K562 (cell line): ENCODE results near the gene CTDSP1. TPM values are rescaled to one million over a fixed set of nuclear protein-coding genes. Genes with fewer than 3 reads are reported as not detected.

Experiments used
- CBX3 ChIP-seq, 2 experiments: IDR thresholded peaks; 1 replicate in 1 of 2; 2 replicates in 1 of 2; pipeline ENCODE4 v1.6.1; 2012; ENCODE audit warnings: inconsistent platforms in 2 of 2, low read length in 2 of 2, borderline replicate concordance in 1 of 2, control low read depth in 1 of 2
- DNMT1 ChIP-seq: fragments of 450-650 bp; IDR thresholded peaks from 2 replicates; pipeline ENCODE4 v1.6.1; 2016; ENCODE audit warnings: antibody characterized with exemption, mild to moderate bottlenecking
- ETV6 ChIP-seq, 3 experiments: fragments of 150-350 bp in 1 of 3; sonication (generic) in 1 of 3; formaldehyde crosslinking in 1 of 3; IDR thresholded peaks; 2 replicates each; pipeline versions ENCODE4 v1.6.1 to v1.8.0; 2014 to 2022; ENCODE audit warnings: borderline replicate concordance in 2 of 3, low read depth in 2 of 3, antibody characterized with exemption in 1 of 3, low read length in 1 of 3, mild to moderate bottlenecking in 1 of 3, missing genetic modification reagents in 1 of 3
- HCFC1 ChIP-seq: IDR thresholded peaks from 2 replicates; pipeline ENCODE4 v1.6.1; 2012; ENCODE audit warnings: low read depth, low read length, improper control_type of control experiment
- MAFG ChIP-seq: fragments of 450-650 bp; conservative IDR thresholded peaks from 2 replicates; pipeline ENCODE4 v1.6.1; 2016; ENCODE audit warnings: missing genetic modification characterization, missing compliant biosample characterization
- MCM2 ChIP-seq: fragments of 450-650 bp; IDR thresholded peaks from 2 replicates; pipeline ENCODE4 v1.6.1; 2017; ENCODE audit warnings: low read depth, mild to moderate bottlenecking
- RFX7 ChIP-seq: fragments of 250-450 bp; sonication (Bioruptor Pico); IDR thresholded peaks from 2 replicates; pipeline ENCODE4 v1.5.1; 2021; ENCODE audit warnings: mild to moderate bottlenecking
- ZNF134 ChIP-seq: fragments of 250-450 bp; sonication (Bioruptor Pico); conservative IDR thresholded peaks from 2 replicates; pipeline ENCODE4 v1.4.0; 2020
- ZNF444 ChIP-seq: fragments of 250-450 bp; sonication (Bioruptor Pico); IDR thresholded peaks from 2 replicates; pipeline ENCODE4 v1.4.0; 2020; ENCODE audit warnings: mild to moderate bottlenecking, moderate library complexity
- polyA plus RNA-seq, 8 experiments: library from polyadenylated mRNA; depleted of rRNA in 4 of 8; stranded (reverse) in 5 of 8; unstranded in 3 of 8; fragments of >200 nt; fragmentation: Nextera tagmentation in 2 of 8; fragmentation: Illumina TruSeq in 1 of 8; extraction: Ambion mirVana in 2 of 8; extraction: Trizol in 1 of 8; gene quantifications; 2 replicates each; pipeline versions ENCODE4 v1.2.1 to v1.2.3, GENCODE V29; 2011 to 2014; ENCODE audit warnings: inconsistent platforms in 1 of 8, missing spikeins in 1 of 8
- total RNA-seq, 7 experiments: library from RNA; depleted of rRNA in 6 of 7; stranded (reverse); fragments of >200 nt in 6 of 7; fragmentation: Illumina TruSeq in 2 of 7; extraction: Trizol in 2 of 7; gene quantifications; 2 replicates each; pipeline versions ENCODE4 v1.2.1 to v1.2.3, GENCODE V29; 2011 to 2021; ENCODE audit warnings: low replicate concordance in 1 of 7
- TF ChIP-seq, protein P1 (sequence below): fragments of 250-450 bp; sonication (Bioruptor Pico); IDR thresholded peaks from 2 replicates; pipeline ENCODE4 v1.5.0; 2020; ENCODE audit warnings: mild to moderate bottlenecking, borderline replicate concordance
- TF ChIP-seq, protein P2 (sequence below): sonication (generic); formaldehyde crosslinking; IDR thresholded peaks from 2 replicates; pipeline ENCODE4 v1.8.0; 2023; ENCODE audit warnings: missing genetic modification reagents, mild to moderate bottlenecking, borderline replicate concordance

The CTDSP1 gene
- total and polyA plus RNA-seq, 9 of the 15 experiments (the other 6 are each of a cell fraction or from before 2014, with no cell fraction given): 2.4 to 74.8 (median 45.8) TPM

DNA sequence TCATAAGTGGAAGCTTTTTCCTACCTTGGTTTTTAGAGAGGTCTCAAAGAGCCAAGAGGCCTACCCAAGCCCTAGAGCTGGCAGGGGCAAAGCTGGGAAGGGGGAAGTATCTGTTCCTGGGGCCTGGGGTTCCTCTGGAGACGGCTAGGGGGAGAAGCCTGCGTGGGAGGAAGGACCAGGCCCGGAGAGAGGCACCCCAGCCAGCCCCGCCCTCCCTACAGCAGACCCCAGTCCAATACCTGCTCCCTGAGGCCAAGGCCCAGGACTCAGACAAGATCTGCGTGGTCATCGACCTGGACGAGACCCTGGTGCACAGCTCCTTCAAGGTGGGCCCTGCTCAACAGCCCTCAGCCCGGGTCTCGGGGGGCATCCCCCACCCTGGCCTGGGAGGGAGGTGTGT is 2.2 kb downstream of the CTDSP1 start (continued):
- TF ChIP-seq, protein P1, sequence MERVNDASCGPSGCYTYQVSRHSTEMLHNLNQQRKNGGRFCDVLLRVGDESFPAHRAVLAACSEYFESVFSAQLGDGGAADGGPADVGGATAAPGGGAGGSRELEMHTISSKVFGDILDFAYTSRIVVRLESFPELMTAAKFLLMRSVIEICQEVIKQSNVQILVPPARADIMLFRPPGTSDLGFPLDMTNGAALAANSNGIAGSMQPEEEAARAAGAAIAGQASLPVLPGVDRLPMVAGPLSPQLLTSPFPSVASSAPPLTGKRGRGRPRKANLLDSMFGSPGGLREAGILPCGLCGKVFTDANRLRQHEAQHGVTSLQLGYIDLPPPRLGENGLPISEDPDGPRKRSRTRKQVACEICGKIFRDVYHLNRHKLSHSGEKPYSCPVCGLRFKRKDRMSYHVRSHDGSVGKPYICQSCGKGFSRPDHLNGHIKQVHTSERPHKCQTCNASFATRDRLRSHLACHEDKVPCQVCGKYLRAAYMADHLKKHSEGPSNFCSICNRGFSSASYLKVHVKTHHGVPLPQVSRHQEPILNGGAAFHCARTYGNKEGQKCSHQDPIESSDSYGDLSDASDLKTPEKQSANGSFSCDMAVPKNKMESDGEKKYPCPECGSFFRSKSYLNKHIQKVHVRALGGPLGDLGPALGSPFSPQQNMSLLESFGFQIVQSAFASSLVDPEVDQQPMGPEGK (CRISPR knock-in tag): no peak
- TF ChIP-seq ZNF444 (CRISPR knock-in tag) (no peak), MCM2 (no peak), DNMT1 (no peak), CBX3 (IDR thresholded peaks at IDR 0.05; ENCODE audit: borderline replicate concordance in 1 of 2, low read length in 2 of 2) (no peak), ZNF134 (CRISPR knock-in tag) (no peak), RFX7 (no peak), ETV6 (IDR thresholded peaks at IDR 0.05; ENCODE audit: borderline replicate concordance in 1 of 2, low read depth in 2 of 2, low read length in 1 of 2) (no peak), ETV6 (CRISPR knock-in tag; IDR thresholded peaks at IDR 0.05; ENCODE audit: borderline replicate concordance) (no peak), MAFG (tag) (no peak), HCFC1 (no peak)
- TF ChIP-seq, protein P2, sequence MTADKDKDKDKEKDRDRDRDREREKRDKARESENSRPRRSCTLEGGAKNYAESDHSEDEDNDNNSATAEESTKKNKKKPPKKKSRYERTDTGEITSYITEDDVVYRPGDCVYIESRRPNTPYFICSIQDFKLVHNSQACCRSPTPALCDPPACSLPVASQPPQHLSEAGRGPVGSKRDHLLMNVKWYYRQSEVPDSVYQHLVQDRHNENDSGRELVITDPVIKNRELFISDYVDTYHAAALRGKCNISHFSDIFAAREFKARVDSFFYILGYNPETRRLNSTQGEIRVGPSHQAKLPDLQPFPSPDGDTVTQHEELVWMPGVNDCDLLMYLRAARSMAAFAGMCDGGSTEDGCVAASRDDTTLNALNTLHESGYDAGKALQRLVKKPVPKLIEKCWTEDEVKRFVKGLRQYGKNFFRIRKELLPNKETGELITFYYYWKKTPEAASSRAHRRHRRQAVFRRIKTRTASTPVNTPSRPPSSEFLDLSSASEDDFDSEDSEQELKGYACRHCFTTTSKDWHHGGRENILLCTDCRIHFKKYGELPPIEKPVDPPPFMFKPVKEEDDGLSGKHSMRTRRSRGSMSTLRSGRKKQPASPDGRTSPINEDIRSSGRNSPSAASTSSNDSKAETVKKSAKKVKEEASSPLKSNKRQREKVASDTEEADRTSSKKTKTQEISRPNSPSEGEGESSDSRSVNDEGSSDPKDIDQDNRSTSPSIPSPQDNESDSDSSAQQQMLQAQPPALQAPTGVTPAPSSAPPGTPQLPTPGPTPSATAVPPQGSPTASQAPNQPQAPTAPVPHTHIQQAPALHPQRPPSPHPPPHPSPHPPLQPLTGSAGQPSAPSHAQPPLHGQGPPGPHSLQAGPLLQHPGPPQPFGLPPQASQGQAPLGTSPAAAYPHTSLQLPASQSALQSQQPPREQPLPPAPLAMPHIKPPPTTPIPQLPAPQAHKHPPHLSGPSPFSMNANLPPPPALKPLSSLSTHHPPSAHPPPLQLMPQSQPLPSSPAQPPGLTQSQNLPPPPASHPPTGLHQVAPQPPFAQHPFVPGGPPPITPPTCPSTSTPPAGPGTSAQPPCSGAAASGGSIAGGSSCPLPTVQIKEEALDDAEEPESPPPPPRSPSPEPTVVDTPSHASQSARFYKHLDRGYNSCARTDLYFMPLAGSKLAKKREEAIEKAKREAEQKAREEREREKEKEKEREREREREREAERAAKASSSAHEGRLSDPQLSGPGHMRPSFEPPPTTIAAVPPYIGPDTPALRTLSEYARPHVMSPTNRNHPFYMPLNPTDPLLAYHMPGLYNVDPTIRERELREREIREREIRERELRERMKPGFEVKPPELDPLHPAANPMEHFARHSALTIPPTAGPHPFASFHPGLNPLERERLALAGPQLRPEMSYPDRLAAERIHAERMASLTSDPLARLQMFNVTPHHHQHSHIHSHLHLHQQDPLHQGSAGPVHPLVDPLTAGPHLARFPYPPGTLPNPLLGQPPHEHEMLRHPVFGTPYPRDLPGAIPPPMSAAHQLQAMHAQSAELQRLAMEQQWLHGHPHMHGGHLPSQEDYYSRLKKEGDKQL: no peak
